Small intestine (tissue), 7 donors: Measurements from ENCODE around the gene TMEM250. TPM values are rescaled to one million over a fixed set of nuclear protein-coding genes. Genes with fewer than 3 reads are reported as not detected.

Experiments used
- DNase-seq, 2 donors: peaks; one replicate each; pipeline versions ENCODE4 v3.0.0 to v3.0.0-alpha.2; 2013
- FAIRE-seq: peaks from 2 replicates; lab custom pipeline; 2012; peaks lifted over from hg19 to GRCh38; lab: Jason Lieb, UNC
- H3K27ac ChIP-seq, 3 donors: one replicate each; pipeline ENCODE4 v1.5.1; 2013; ENCODE audit warnings: low read length in 2 of 3, mild to moderate bottlenecking in 2 of 3, control low read depth in 1 of 3, inconsistent platforms in 1 of 3, low read depth in 1 of 3, moderate library complexity in 1 of 3
- H3K27me3 ChIP-seq, 3 donors: one replicate each; pipeline ENCODE4 v1.6.1; 2013; ENCODE audit warnings: low read length in 3 of 3, inconsistent platforms in 1 of 3; ENCODE audit not compliant: control insufficient read depth in 3 of 3, insufficient read depth in 3 of 3
- H3K36me3 ChIP-seq, 3 donors: one replicate each; pipeline ENCODE4 v1.6.1; 2013; ENCODE audit warnings: low read length in 3 of 3, inconsistent platforms in 1 of 3, low read depth in 1 of 3, mild to moderate bottlenecking in 1 of 3, moderate library complexity in 1 of 3; ENCODE audit not compliant: control insufficient read depth in 3 of 3, insufficient read depth in 2 of 3
- H3K4me1 ChIP-seq, 3 donors: one replicate each; pipeline ENCODE4 v1.6.1; 2013; ENCODE audit warnings: low read length in 2 of 3, inconsistent platforms in 1 of 3, low read depth in 1 of 3, mild to moderate bottlenecking in 1 of 3, moderate library complexity in 1 of 3; ENCODE audit not compliant: control insufficient read depth in 3 of 3, insufficient read depth in 2 of 3
- H3K4me3 ChIP-seq, 3 donors: one replicate each; pipeline ENCODE4 v1.5.1; 2013; ENCODE audit warnings: low read length in 3 of 3, control low read depth in 1 of 3, inconsistent platforms in 1 of 3, low read depth in 1 of 3, mild to moderate bottlenecking in 1 of 3, moderate library complexity in 1 of 3
- H3K9me3 ChIP-seq, 2 donors: one replicate each; pipeline ENCODE4 v1.6.1; 2013; ENCODE audit warnings: low read depth in 1 of 2, low read length in 1 of 2; ENCODE audit not compliant: control insufficient read depth in 2 of 2, insufficient read depth in 1 of 2
- WGBS, 3 donors: extraction: QIAGEN DNeasy Blood & Tissue Kit; methylation state at CpG; one replicate each; pipeline ENCODE4 v1.1.7; 2013; 5-methylcytosine and 5-hydroxymethylcytosine counted together
- polyA plus RNA-seq, 4 donors: library from polyadenylated mRNA; stranded (reverse) in 3 of 4; unstranded in 1 of 4; fragments of 200-250 nt in 3 of 4; fragments of 120-200 nt in 1 of 4; gene quantifications; one replicate each; pipeline versions ENCODE4 v1.2.1 to v1.2.3, GENCODE V29; 2013
- donor health status: healthy with polysubstance abuse.
- donor health status: control.
- donor health status: control.
- donor health status: Bipolar disorder and iron deficiency.
- donor health status: healthy.

The TMEM250 gene
- polyA plus RNA-seq, 4 donors, result 21.2 to 43.9 (median 32.2) TPM

GRCh38 chr9:136156209-136157120, 37.8 kb upstream of the TMEM250 start:
- H3K9me3 ChIP-seq, result no peaks in the 10 kb centered on the region
- H3K27me3 ChIP-seq, result peaks cover 0 to 17% (median 3%) of the 10 kb centered on the region in 3 donors
- no peaks in the 10 kb centered on the region for H3K4me1 ChIP-seq
- H3K4me3 ChIP-seq, result no peak overlapping the region
- H3K27ac ChIP-seq, result no peak overlapping the region
- DNase-seq (no peak), FAIRE-seq (no peak)
- H3K36me3 ChIP-seq, result no peaks in the 10 kb centered on the region
- 61 to 69% (median 65%) methylated on average over 35 to 42 of the region's 42 CpGs for WGBS, 3 donors

- Histone ChIP-seq H3K27ac (no peak overlapping the region), H3K4me3 (no peak overlapping the region), H3K27me3 (peaks cover 0 to 17% (median 3%) of the 10 kb centered on the region in 3 donors), H3K36me3 (no peaks in the 10 kb centered on the region), H3K4me1 (no peaks in the 10 kb centered on the region), H3K9me3 (peaks cover 0 to 2% of the 10 kb centered on the region in 2 donors)
- DNase-seq, result no peak
- no peak for FAIRE-seq
- WGBS, 3 donors, result 68 to 83% (median 70%) methylated on average over 17 of the region's 17 CpGs
Measured at GRCh38 chr9:136155576-136155975, 36.9 kb upstream of the TMEM250 start.

DNA sequence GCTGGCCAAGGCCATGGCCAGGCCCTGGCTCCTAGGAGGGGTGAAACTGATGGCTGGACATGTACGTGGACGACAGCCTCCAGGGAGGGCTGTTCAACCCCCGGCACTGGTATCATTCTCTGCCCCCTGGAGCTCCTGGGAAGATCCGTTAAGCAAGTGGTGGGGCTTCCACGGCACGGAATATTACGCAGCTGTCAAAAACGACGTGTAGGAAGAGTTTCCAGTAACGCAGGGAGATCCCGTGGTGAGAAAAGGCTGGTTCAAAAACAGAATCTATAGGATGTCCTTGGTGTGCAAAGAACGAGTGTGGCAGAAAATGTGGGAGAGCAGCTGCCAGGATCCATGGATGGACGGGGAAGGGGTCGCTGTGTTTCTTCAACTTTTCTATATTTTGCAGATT, 36.3 kb upstream of the TMEM250 start:
- Histone ChIP-seq H3K27ac (no peak overlapping the region), H3K9me3 (peaks cover 0 to 2% of the 10 kb centered on the region in 2 donors), H3K27me3 (peaks cover 0 to 18% (median 3%) of the 10 kb centered on the region in 3 donors), H3K36me3 (no peaks in the 10 kb centered on the region), H3K4me1 (no peaks in the 10 kb centered on the region), H3K4me3 (no peak overlapping the region)
- no peak for DNase-seq
- 88 to 94% (median 90%) methylated on average over 14 of the region's 14 CpGs for WGBS, 3 donors
- no peak for FAIRE-seq

DNA sequence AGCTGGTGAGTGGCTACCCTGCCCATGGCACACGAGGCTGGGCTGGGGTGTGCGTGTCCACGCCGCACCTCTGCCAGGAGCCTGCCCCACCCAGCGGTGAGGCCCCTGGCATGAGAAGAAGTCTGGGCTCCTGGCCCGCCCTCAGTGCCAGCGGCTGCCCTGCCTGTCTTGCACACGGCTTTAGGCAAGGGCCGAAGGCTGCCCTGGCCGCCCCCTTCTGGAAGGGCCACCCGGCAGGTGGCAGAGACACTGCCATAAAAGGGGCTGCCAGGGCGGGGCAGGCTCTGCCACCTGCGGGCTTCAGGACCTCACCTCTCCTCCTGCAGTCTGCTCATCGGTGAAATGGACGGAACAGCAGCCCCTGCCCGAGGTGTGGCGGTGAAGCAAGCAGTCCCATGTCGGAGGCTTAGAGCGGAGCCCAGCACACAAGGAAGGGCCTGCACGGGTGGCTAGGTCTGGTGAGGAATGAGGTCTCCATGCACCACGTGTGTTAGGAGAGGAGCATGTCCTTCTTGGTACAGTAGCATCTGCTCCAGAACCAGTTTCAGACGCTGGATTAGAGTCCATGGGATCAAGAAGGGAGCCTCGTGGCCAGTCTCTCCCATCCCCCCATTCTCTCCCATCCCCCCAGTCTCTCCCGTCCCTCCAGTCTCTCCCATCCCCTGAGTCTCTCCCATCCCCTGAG, 34.8 kb upstream of the TMEM250 start:
- no peak for DNase-seq

DNA sequence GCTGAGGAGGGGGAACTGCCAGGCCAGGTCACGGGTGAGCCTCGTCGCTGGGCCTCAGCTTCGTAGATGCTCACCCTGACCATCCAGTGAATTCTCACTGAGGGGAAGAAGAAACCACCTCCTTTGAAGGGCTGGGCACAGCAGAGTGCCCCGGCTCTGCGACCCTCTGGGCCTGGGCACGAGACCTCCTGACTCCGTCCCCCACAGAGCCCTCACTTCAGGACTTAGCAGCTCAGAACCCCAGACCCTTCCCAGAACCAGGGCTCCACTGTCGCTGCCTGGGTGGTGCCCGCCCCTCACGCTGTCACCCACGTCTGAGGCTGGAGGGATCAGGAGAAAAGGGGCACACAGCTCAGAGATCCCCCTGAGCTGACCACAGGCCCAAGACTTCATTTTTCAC, 34.3 kb upstream of the TMEM250 start:
- WGBS, 3 donors, result 89 to 92% (median 89%) methylated on average over 12 of the region's 12 CpGs
- Histone ChIP-seq H3K36me3 (no peaks in the 10 kb centered on the region), H3K27me3 (peaks cover 0 to 19% (median 5%) of the 10 kb centered on the region in 3 donors), H3K27ac (no peak overlapping the region), H3K9me3 (peaks cover 0 to 2% of the 10 kb centered on the region in 2 donors), H3K4me1 (no peaks in the 10 kb centered on the region), H3K4me3 (no peak overlapping the region)
- DNase-seq (no peak), FAIRE-seq (no peak)

More for the DNA sequence above, 34.8 kb upstream of the TMEM250 start:
- no peaks in the 10 kb centered on the region for H3K4me1 ChIP-seq
- H3K27ac ChIP-seq, result no peak overlapping the region
- H3K36me3 ChIP-seq, result no peaks in the 10 kb centered on the region
- no peak for FAIRE-seq
- WGBS, 3 donors, result 22 to 65% (median 46%) methylated on average over 23 to 24 of the region's 24 CpGs
- peaks cover 0 to 2% of the 10 kb centered on the region in 2 donors for H3K9me3 ChIP-seq
- peaks cover 0 to 19% (median 3%) of the 10 kb centered on the region in 3 donors for H3K27me3 ChIP-seq
- H3K4me3 ChIP-seq, result no peak overlapping the region

DNA sequence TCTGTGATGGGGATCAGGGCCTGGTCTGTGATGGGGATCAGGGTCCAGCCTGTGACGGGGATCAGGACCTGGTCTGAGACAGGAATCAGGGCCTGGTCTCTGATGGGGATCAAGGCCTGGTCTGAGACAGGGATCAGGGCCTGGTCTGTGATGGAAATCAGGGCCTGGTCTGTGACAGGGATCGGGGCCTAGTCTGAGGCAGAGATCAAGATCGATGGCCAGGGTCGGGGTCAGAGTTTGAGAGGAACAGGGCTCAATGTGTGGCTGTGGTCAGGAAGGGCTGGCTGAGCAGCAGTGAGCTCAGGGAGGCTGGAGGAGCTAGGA, 33.8 kb upstream of the TMEM250 start:
- H3K27me3 ChIP-seq, result peaks cover 0 to 20% (median 9%) of the 10 kb centered on the region in 3 donors
- no peak overlapping the region for H3K4me3 ChIP-seq
- FAIRE-seq (no peak), DNase-seq (no peak)
- H3K36me3 ChIP-seq, result no peaks in the 10 kb centered on the region
- H3K4me1 ChIP-seq, result no peaks in the 10 kb centered on the region
- H3K9me3 ChIP-seq, result peaks cover 0 to 2% of the 10 kb centered on the region in 2 donors
- WGBS, 3 donors, result 79 to 85% (median 82%) methylated on average over 4 of the region's 4 CpGs
- H3K27ac ChIP-seq, result no peak overlapping the region

- 78 to 93% (median 80%) methylated on average over 27 of the region's 27 CpGs for WGBS, 3 donors
- FAIRE-seq (no peak), DNase-seq (no peak)
- H3K27ac ChIP-seq, result no peak overlapping the region
- no peaks in the 10 kb centered on the region for H3K4me1 ChIP-seq
- H3K36me3 ChIP-seq, result no peaks in the 10 kb centered on the region
- peaks cover 0 to 20% (median 10%) of the 10 kb centered on the region in 3 donors for H3K27me3 ChIP-seq
- no peak overlapping the region for H3K4me3 ChIP-seq
- peaks cover 0 to 2% of the 10 kb centered on the region in 2 donors for H3K9me3 ChIP-seq
Measured at GRCh38 chr9:136151848-136152542, 33.3 kb upstream of the TMEM250 start.

- H3K27ac ChIP-seq, result no peak overlapping the region
- peaks cover 0 to 13% (median 10%) of the 10 kb centered on the region in 3 donors for H3K27me3 ChIP-seq
- 50 to 67% (median 62%) methylated on average over 25 of the region's 25 CpGs for WGBS, 3 donors
- H3K4me1 ChIP-seq, result no peaks in the 10 kb centered on the region
- H3K36me3 ChIP-seq, result no peaks in the 10 kb centered on the region
- H3K9me3 ChIP-seq, result peaks cover 0 to 2% of the 10 kb centered on the region in 2 donors
- FAIRE-seq, result no peak
- DNase-seq, result no peak
- H3K4me3 ChIP-seq, result no peak overlapping the region
Measured at GRCh38 chr9:136151214-136151804, 32.6 kb upstream of the TMEM250 start.
